Dendritic cell treated with granulocyte-macrophage colony-stimulating factor and Interleukin-4, amounts not matched to agents 40 ng/mL and 50 ng/mL, for 4 days (primary cell): ENCODE data around the gene AFF1.
A peak's percentile ranks its signal among the peaks of the same experiment; 100 is the strongest.
"Not testable (repeated sequence)": the region's sequence is repeated elsewhere in the genome, so short reads cannot be mapped to it uniquely, and the experiment has no call there.

Experiments
- H3K27ac Mint-ChIP-seq: one replicate; pipeline ENCODE4 v1.8.0; 2022; ENCODE audit warnings: mild to moderate bottlenecking, mixed read lengths
- H3K27me3 Mint-ChIP-seq: one replicate; pipeline ENCODE4 v1.8.0; 2022; ENCODE audit warnings: mild to moderate bottlenecking, mixed read lengths
- H3K36me3 Mint-ChIP-seq: one replicate; pipeline ENCODE4 v1.8.0; 2022; ENCODE audit warnings: low read depth, mixed read lengths
- H3K4me1 Mint-ChIP-seq: one replicate; pipeline ENCODE4 v1.8.0; 2022; ENCODE audit warnings: low read depth, mixed read lengths
- H3K4me3 Mint-ChIP-seq: one replicate; pipeline ENCODE4 v1.8.0; 2022; ENCODE audit warnings: mild to moderate bottlenecking, moderate library complexity, mixed read lengths
- H3K9me3 Mint-ChIP-seq: one replicate; pipeline ENCODE4 v1.8.0; 2022; ENCODE audit warnings: mixed read lengths
- intact Hi-C: fragments of 100-400 bp; cut with micrococcal nuclease; formaldehyde crosslinking; loops from one replicate; pipeline ENCODE4 v1.15.0; 2022

The AFF1 gene

GRCh38 chr4:87055311-87055710 is 120.5 kb downstream of the AFF1 start:
- Mint-ChIP-seq H3K27ac (peak overlapping the region; percentile 42), H3K4me3 (no peak overlapping the region), H3K4me1 (peaks cover 88% of the 10 kb centered on the region), H3K36me3 (peaks cover 81% of the 10 kb centered on the region), H3K9me3 (no peaks in the 10 kb centered on the region), H3K27me3 (no peaks in the 10 kb centered on the region)
- intact Hi-C loops, result no loop called here

- Mint-ChIP-seq H3K27me3 (no peaks in the 10 kb centered on the region), H3K27ac (no peak overlapping the region), H3K4me3 (no peak overlapping the region), H3K4me1 (peaks cover 78% of the 10 kb centered on the region), H3K36me3 (peaks cover 81% of the 10 kb centered on the region), H3K9me3 (no peaks in the 10 kb centered on the region)
- intact Hi-C loops, result no loop called here
Measured at GRCh38 chr4:87056881-87057280, 122.1 kb downstream of the AFF1 start.

GRCh38 chr4:87057835-87058355 is 123.1 kb downstream of the AFF1 start:
- Mint-ChIP-seq H3K9me3 (no peaks in the 10 kb centered on the region), H3K27ac (no peak overlapping the region), H3K36me3 (peaks cover 72% of the 10 kb centered on the region), H3K27me3 (no peaks in the 10 kb centered on the region), H3K4me1 (peaks cover 67% of the 10 kb centered on the region), H3K4me3 (no peak overlapping the region)
- intact Hi-C loops, result no loop called here

- H3K27me3 Mint-ChIP-seq, result no peaks in the 10 kb centered on the region
- peaks cover 75% of the 10 kb centered on the region for H3K36me3 Mint-ChIP-seq
- H3K9me3 Mint-ChIP-seq, result no peaks in the 10 kb centered on the region
- H3K27ac Mint-ChIP-seq, result peak overlapping the region; percentile 66
- H3K4me1 Mint-ChIP-seq, result peaks cover 61% of the 10 kb centered on the region
- no peak overlapping the region for H3K4me3 Mint-ChIP-seq
- intact Hi-C loops, result no loop called here
Measured at GRCh38 chr4:87058356-87059073, 123.7 kb downstream of the AFF1 start.

- intact Hi-C loops, result no loop called here
- no peaks in the 10 kb centered on the region for H3K9me3 Mint-ChIP-seq
- H3K4me3 Mint-ChIP-seq, result no peak overlapping the region
- H3K27ac Mint-ChIP-seq, result no peak overlapping the region
- H3K4me1 Mint-ChIP-seq, result peaks cover 45% of the 10 kb centered on the region
- no peaks in the 10 kb centered on the region for H3K27me3 Mint-ChIP-seq
- H3K36me3 Mint-ChIP-seq, result peaks cover 77% of the 10 kb centered on the region
Measured at GRCh38 chr4:87060957-87061356, 126.1 kb downstream of the AFF1 start.

GRCh38 chr4:87065021-87065420 is 130.2 kb downstream of the AFF1 start:
- Mint-ChIP-seq H3K36me3 (peaks cover 80% of the 10 kb centered on the region), H3K4me3 (no peak overlapping the region), H3K9me3 (no peaks in the 10 kb centered on the region), H3K4me1 (peaks cover 36% of the 10 kb centered on the region), H3K27ac (no peak overlapping the region), H3K27me3 (no peaks in the 10 kb centered on the region)
- intact Hi-C loops, result no loop called here

GRCh38 chr4:87066403-87067123 is 131.8 kb downstream of the AFF1 start:
- intact Hi-C loops, result no loop called here
- H3K36me3 Mint-ChIP-seq, result peaks cover 78% of the 10 kb centered on the region
- H3K4me3 Mint-ChIP-seq, result no peak overlapping the region
- H3K4me1 Mint-ChIP-seq, result peaks cover 34% of the 10 kb centered on the region
- no peak overlapping the region for H3K27ac Mint-ChIP-seq
- H3K9me3 Mint-ChIP-seq, result no peaks in the 10 kb centered on the region
- H3K27me3 Mint-ChIP-seq, result no peaks in the 10 kb centered on the region

GRCh38 chr4:87067124-87067885 is 132.5 kb downstream of the AFF1 start:
- Mint-ChIP-seq H3K4me1 (peaks cover 40% of the 10 kb centered on the region), H3K4me3 (no peak overlapping the region), H3K27me3 (no peaks in the 10 kb centered on the region), H3K9me3 (no peaks in the 10 kb centered on the region), H3K36me3 (peaks cover 81% of the 10 kb centered on the region), H3K27ac (no peak overlapping the region)
- intact Hi-C loops, result no loop called here

- H3K4me1 Mint-ChIP-seq, result peaks cover 52% of the 10 kb centered on the region
- no peak overlapping the region for H3K4me3 Mint-ChIP-seq
- no peaks in the 10 kb centered on the region for H3K27me3 Mint-ChIP-seq
- peaks cover 72% of the 10 kb centered on the region for H3K36me3 Mint-ChIP-seq
- H3K9me3 Mint-ChIP-seq, result no peaks in the 10 kb centered on the region
- intact Hi-C loops, result no loop called here
- no peak overlapping the region for H3K27ac Mint-ChIP-seq
Measured at GRCh38 chr4:87068583-87069021, 133.8 kb downstream of the AFF1 start.

GRCh38 chr4:87069037-87069742 is 134.4 kb downstream of the AFF1 start:
- intact Hi-C loops, result no loop called here
- Mint-ChIP-seq H3K27me3 (no peaks in the 10 kb centered on the region), H3K36me3 (peaks cover 66% of the 10 kb centered on the region), H3K27ac (no peak overlapping the region), H3K9me3 (no peaks in the 10 kb centered on the region), H3K4me3 (no peak overlapping the region), H3K4me1 (peaks cover 58% of the 10 kb centered on the region)

GRCh38 chr4:87071401-87071800 is 136.6 kb downstream of the AFF1 start:
- intact Hi-C loops, result loop anchor here (10.0 kb wide), 1 partner anchor 57 kb away; no protein-coding TSS in a partner anchor
- Mint-ChIP-seq H3K36me3 (peaks cover 52% of the 10 kb centered on the region), H3K9me3 (no peaks in the 10 kb centered on the region), H3K27me3 (no peaks in the 10 kb centered on the region), H3K4me1 (peaks cover 64% of the 10 kb centered on the region), H3K27ac (no peak overlapping the region), H3K4me3 (no peak overlapping the region)

GRCh38 chr4:87072545-87072944 is 137.7 kb downstream of the AFF1 start:
- not testable (repeated sequence) for H3K27me3 Mint-ChIP-seq, H3K9me3 Mint-ChIP-seq, H3K4me3 Mint-ChIP-seq
- peaks cover 47% of the 10 kb centered on the region for H3K36me3 Mint-ChIP-seq
- H3K27ac Mint-ChIP-seq, result peak overlapping the region; percentile 87
- intact Hi-C loops, result loop anchor here (10.0 kb wide), 1 partner anchor 58 kb away; no protein-coding TSS in a partner anchor
- H3K4me1 Mint-ChIP-seq, result peaks cover 71% of the 10 kb centered on the region
